GM23338 (cell line): ENCODE measurements around the gene RNU1-2. TPM values are rescaled to one million over a fixed set of nuclear protein-coding genes. Genes with fewer than 3 reads are reported as not detected.
"Not testable (repeated sequence)": the region's sequence is repeated elsewhere in the genome, so short reads cannot be mapped to it uniquely, and the experiment has no call there.

Experiments
- ATAC-seq: fragments of 200-7000 bp; cut with Tn5 transposase; 3 replicates; pipeline ENCODE4 v1.9.1; 2020
- DNase-seq: peaks from one replicate; pipeline ENCODE4 v3.0.0-alpha.2; 2015; ENCODE audit warnings: low spot score
- H2AFZ ChIP-seq: fragments of 200-600 bp; sonication (generic); 2 replicates; pipeline ENCODE4 v1.8.0; 2016; ENCODE audit warnings: antibody characterized with exemption, mild to moderate bottlenecking, moderate library complexity
- H3F3A ChIP-seq: fragments of 200-600 bp; sonication (generic); replicated peaks from 2 replicates; pipeline ENCODE4 v1.8.0; 2017; ENCODE audit warnings: antibody characterized with exemption, mixed run types, low read depth
- H3K27ac ChIP-seq: fragments of 200-600 bp; sonication (generic); 2 replicates; pipeline ENCODE4 v1.6.1; 2016; ENCODE audit warnings: low read depth
- H3K27me3 ChIP-seq: fragments of 200-600 bp; sonication (generic); 2 replicates; pipeline ENCODE4 v1.8.0; 2016; ENCODE audit warnings: mild to moderate bottlenecking, mixed run types, moderate library complexity; ENCODE audit not compliant: insufficient read depth
- H3K36me3 ChIP-seq: fragments of 200-600 bp; sonication (generic); 2 replicates; pipeline ENCODE4 v1.8.0; 2016; ENCODE audit warnings: mild to moderate bottlenecking; ENCODE audit not compliant: insufficient read depth
- H3K4me1 ChIP-seq: fragments of 200-600 bp; sonication (generic); 2 replicates; pipeline ENCODE4 v1.8.0; 2016; ENCODE audit warnings: mild to moderate bottlenecking, moderate library complexity; ENCODE audit not compliant: insufficient read depth
- H3K4me2 ChIP-seq: fragments of 200-600 bp; sonication (generic); 2 replicates; pipeline ENCODE4 v1.7.1; 2017; ENCODE audit warnings: mixed run types
- H3K4me3 ChIP-seq: fragments of 200-600 bp; sonication (generic); 2 replicates; pipeline ENCODE4 v1.6.1; 2016; ENCODE audit warnings: mixed run types
- H3K79me2 ChIP-seq: fragments of 200-600 bp; sonication (generic); replicated peaks from 2 replicates; pipeline ENCODE4 v1.8.0; 2017; ENCODE audit warnings: mild to moderate bottlenecking; ENCODE audit not compliant: insufficient read depth
- H3K9me2 ChIP-seq: fragments of 200-600 bp; sonication (generic); 2 replicates; pipeline ENCODE4 v1.8.0; 2017; ENCODE audit not compliant: insufficient read depth
- H4K20me1 ChIP-seq: fragments of 200-600 bp; sonication (generic); replicated peaks from 2 replicates; pipeline ENCODE4 v1.8.0; 2017; ENCODE audit warnings: mild to moderate bottlenecking; ENCODE audit not compliant: insufficient read depth
- H3K27ac Mint-ChIP-seq: 2 replicates; pipeline ENCODE4 v1.8.0; 2020; ENCODE audit warnings: inconsistent platforms, mild to moderate bottlenecking, moderate library complexity, mixed read lengths
- H3K27me3 Mint-ChIP-seq: 3 replicates; pipeline ENCODE4 v1.8.0; 2022; ENCODE audit warnings: low read depth, mild to moderate bottlenecking, moderate library complexity, mixed read lengths, inconsistent platforms; ENCODE audit not compliant: insufficient read depth, poor library complexity
- H3K36me3 Mint-ChIP-seq: 3 replicates; pipeline ENCODE4 v1.8.0; 2021; ENCODE audit warnings: low read depth, mild to moderate bottlenecking, inconsistent platforms, moderate library complexity, mixed read lengths
- H3K4me1 Mint-ChIP-seq: 3 replicates; pipeline ENCODE4 v1.8.0; 2020; ENCODE audit warnings: mild to moderate bottlenecking, inconsistent platforms, mixed read lengths
- H3K4me3 Mint-ChIP-seq: 3 replicates; pipeline ENCODE4 v1.8.0; 2021; ENCODE audit warnings: moderate library complexity, mild to moderate bottlenecking, inconsistent platforms, mixed read lengths
- H3K9me3 Mint-ChIP-seq: 3 replicates; pipeline ENCODE4 v1.8.0; 2020; ENCODE audit warnings: moderate library complexity, mild to moderate bottlenecking, inconsistent platforms, mixed read lengths
- CTCF ChIP-seq, 2 experiments: fragments of 200-600 bp in 1 of 2; sonication (generic) in 1 of 2; conservative IDR thresholded peaks; 2 replicates each; pipeline versions ENCODE4 v1.5.1 to v1.6.1; 2016 to 2017; ENCODE audit warnings: antibody characterized with exemption in 2 of 2, low read depth in 2 of 2, mild to moderate bottlenecking in 2 of 2, moderate library complexity in 1 of 2
- ZNF114 ChIP-seq: fragments of 250-450 bp; sonication (Bioruptor Pico); IDR thresholded peaks from 2 replicates; pipeline ENCODE4 v1.5.0; 2020; ENCODE audit warnings: mild to moderate bottlenecking, moderate library complexity
- polyA plus RNA-seq: library from polyadenylated mRNA; unstranded; fragments of >200 nt; fragmentation: Nextera tagmentation; extraction: Ambion mirVana; gene quantifications from 2 replicates; pipeline ENCODE4 v1.2.1, GENCODE V29; 2016
- total RNA-seq: library from RNA; depleted of rRNA; stranded (reverse); fragments of >200 nt; shearing (Covaris generic); gene quantifications from 2 replicates; pipeline ENCODE4 v1.2.3, GENCODE V29; 2014

RNU1-2 gene
- total and polyA plus RNA-seq, 2 experiments from 2014 or later: not detected

GRCh38 chr1:16914928-16915626 is 19.3 kb downstream of the RNU1-2 start:
- peak overlapping the region; percentile 77 for H3K4me3 Mint-ChIP-seq
- H3K9me2 ChIP-seq, H3K9me3 Mint-ChIP-seq, H4K20me1 ChIP-seq, H3K27ac Mint-ChIP-seq, H3K79me2 ChIP-seq, H3K36me3 Mint-ChIP-seq, DNase-seq, ATAC-seq, H3K36me3 ChIP-seq, H3K27ac ChIP-seq: not testable (repeated sequence)
- Histone ChIP-seq H3K27me3 (peaks cover 13% of the 10 kb centered on the region), H3F3A (peaks cover 39% of the 10 kb centered on the region), H3K4me3 (peak overlapping the region; percentile 89), H3K4me2 (peak overlapping the region; percentile 97), H3K4me1 (peaks cover 12% of the 10 kb centered on the region), H2AFZ (0 out of 2 replicates have a peak overlapping the region, but pooled peaks have one; percentile 63)
- peaks cover 23% of the 10 kb centered on the region for H3K4me1 Mint-ChIP-seq
- peaks cover 37% of the 10 kb centered on the region for H3K27me3 Mint-ChIP-seq

GRCh38 chr1:16915627-16915973 is 19.8 kb downstream of the RNU1-2 start:
- Mint-ChIP-seq H3K4me3 (peak overlapping the region; percentile 77), H3K27me3 (peaks cover 41% of the 10 kb centered on the region), H3K9me3 (no peaks in the 10 kb centered on the region), H3K36me3 (no peaks in the 10 kb centered on the region; the same call in 2 of the 3 replicates), H3K4me1 (peaks cover 23% of the 10 kb centered on the region), H3K27ac (no peak overlapping the region)
- Histone ChIP-seq H3K79me2 (no peaks in the 10 kb centered on the region), H3K9me2 (no peaks in the 10 kb centered on the region), H3K36me3 (no peaks in the 10 kb centered on the region), H4K20me1 (no peaks in the 10 kb centered on the region), H3K27me3 (peaks cover 13% of the 10 kb centered on the region), H3F3A (peaks cover 43% of the 10 kb centered on the region), H3K4me1 (peaks cover 12% of the 10 kb centered on the region), H3K4me3 (no peak overlapping the region; the same call in 1 of the 2 replicates), H3K27ac (no peak overlapping the region), H3K4me2 (no peak overlapping the region), H2AFZ (no peak overlapping the region)
- DNase-seq (peak; percentile 65), ATAC-seq (no peak)
- TF ChIP-seq ZNF114 (CRISPR knock-in tag) (no peak), CTCF (conservative IDR thresholded peaks at IDR 0.05; ENCODE audit: low read depth in 2 of 2) (peak; percentile 28 to 56; a peak in 3 of 4 replicates)

- not testable (repeated sequence) for DNase-seq, H2AFZ ChIP-seq, ATAC-seq, H3K4me3 ChIP-seq, H3K27ac Mint-ChIP-seq, H3K9me2 ChIP-seq, H4K20me1 ChIP-seq, H3K36me3 Mint-ChIP-seq, H3K36me3 ChIP-seq, H3K9me3 Mint-ChIP-seq, H3K79me2 ChIP-seq, H3K4me3 Mint-ChIP-seq, H3K4me2 ChIP-seq, H3K27ac ChIP-seq
- Histone ChIP-seq H3K4me1 (peaks cover 18% of the 10 kb centered on the region), H3K27me3 (peaks cover 13% of the 10 kb centered on the region), H3F3A (peaks cover 49% of the 10 kb centered on the region)
- Mint-ChIP-seq H3K4me1 (peaks cover 28% of the 10 kb centered on the region), H3K27me3 (peaks cover 41% of the 10 kb centered on the region)
Observed at GRCh38 chr1:16916036-16916880, 20.5 kb downstream of the RNU1-2 start.
